ENCODE results near the gene PNLDC1. TPM values are rescaled to one million over a fixed set of nuclear protein-coding genes. Genes with fewer than 3 reads are reported as not detected.

The PNLDC1 gene
- polyA plus RNA-seq, 1 donor from 2014 or later, result not detected

Small RNAs within 50 kb of the gene (small RNA-seq; reads per million reads assigned to genes)
- 441 to 479 (median 443) reads per million in 3 experiments for gene SNORA20
- gene SNORA29, result 0 reads per million in 3 experiments

Other genes with a start within 250 kb of the PNLDC1 start
- 117 and 137 TPM in 2 replicates for gene SOD2, start 107.0 kb upstream of the PNLDC1 start, polyA plus RNA-seq
- gene WTAP, start 72.8 kb upstream of the PNLDC1 start, polyA plus RNA-seq, result 94.1 and 98.3 TPM in 2 replicates
- gene ACAT2, start 38.2 kb upstream of the PNLDC1 start, polyA plus RNA-seq, result 143 and 145 TPM in 2 replicates
- gene TCP1, start 10.7 kb upstream of the PNLDC1 start, polyA plus RNA-seq, result 352 and 379 TPM in 2 replicates
- gene MRPL18, start 9.8 kb upstream of the PNLDC1 start, polyA plus RNA-seq, result 104 and 105 TPM in 2 replicates
- gene MAS1, start 90.7 kb downstream of the PNLDC1 start, polyA plus RNA-seq, result not detected in 2 replicates
- 15.0 and 22.6 TPM in 2 replicates for gene IGF2R, start 168.8 kb downstream of the PNLDC1 start, polyA plus RNA-seq

All from neural cell (in vitro differentiated cells).